IPS-NIHi7 (cell line): ENCODE results near the gene CCDC197.

ENCODE experiments used
- DNase-seq: peaks from one replicate; pipeline ENCODE4 v3.0.0; 2012; ENCODE audit warnings: mixed read lengths; ENCODE audit errors: extremely low spot score

Gene CCDC197

GRCh38 chr14:93997082-93997481 lies at the start of gene CCDC197:
TSS of gene CCDC197 (plus strand) at chr14:93997301. CDS start at chr14:93998132, 831 bp downstream.
- no peak for DNase-seq

- DNase-seq: no peak
Measured at GRCh38 chr14:93949511-93950075, 47.5 kb upstream of the CCDC197 start.

GRCh38 chr14:93950948-93951634 lies 46.0 kb upstream of the CCDC197 start:
- no peak for DNase-seq

- no peak for DNase-seq
Measured at GRCh38 chr14:93951635-93952540, 45.2 kb upstream of the CCDC197 start.

- DNase-seq: no peak
Measured at GRCh38 chr14:93952829-93953228, 44.3 kb upstream of the CCDC197 start.

GRCh38 chr14:93953263-93953662 lies 43.8 kb upstream of the CCDC197 start:
- peak; percentile 68 for DNase-seq

- DNase-seq: no peak
Measured at GRCh38 chr14:93953739-93954515, 43.2 kb upstream of the CCDC197 start.

GRCh38 chr14:93954516-93954830 lies 42.6 kb upstream of the CCDC197 start:
- DNase-seq: no peak

GRCh38 chr14:93954900-93955849 lies 41.9 kb upstream of the CCDC197 start:
- DNase-seq: no peak

GRCh38 chr14:93955850-93956481 lies 41.1 kb upstream of the CCDC197 start:
- DNase-seq: no peak

- DNase-seq: no peak
Measured at GRCh38 chr14:93956514-93957332, 40.4 kb upstream of the CCDC197 start.

- no peak for DNase-seq
Measured at GRCh38 chr14:93957333-93957710, 39.8 kb upstream of the CCDC197 start.

- no peak for DNase-seq
Measured at GRCh38 chr14:93957751-93958566, 39.1 kb upstream of the CCDC197 start.

GRCh38 chr14:93958567-93959238 lies 38.4 kb upstream of the CCDC197 start:
- no peak for DNase-seq

- peak; percentile 78 for DNase-seq
Measured at GRCh38 chr14:93959239-93960107, 37.6 kb upstream of the CCDC197 start.

GRCh38 chr14:93960108-93960475 lies 37.0 kb upstream of the CCDC197 start:
- DNase-seq: no peak

GRCh38 chr14:93960774-93961438 lies 36.2 kb upstream of the CCDC197 start:
- DNase-seq: no peak
